Activated naive CD8-positive, alpha-beta T cell treated with anti-CD3 and anti-CD28 coated beads, Interleukin-2, amount 10 ng/mL, durations not matched to agents 7 days and 5 days (primary cell): Measurements from ENCODE around the gene ACO2. TPM values are rescaled to one million over a fixed set of nuclear protein-coding genes. Genes with fewer than 3 reads are reported as not detected.

Experiments
- ATAC-seq: fragments of 150-1000 bp; cut with Tn5 transposase; one replicate; pipeline ENCODE4 v1.10.0; 2021; ENCODE audit warnings: low read depth, moderate library complexity
- POLR2A ChIA-PET: fragments of 350-600 bp; sonication (Branson Sonifier 250); formaldehyde crosslinking; loops from one replicate; lab custom pipeline; 2021; ENCODE audit warnings: antibody characterized with exemption; lab: Charles Lee
- DNase-seq: peaks from one replicate; pipeline ENCODE4 v3.0.0; 2021
- H3K27ac Mint-ChIP-seq: one replicate; pipeline ENCODE4 v1.8.0; 2022; ENCODE audit warnings: mild to moderate bottlenecking, mixed read lengths
- H3K27me3 Mint-ChIP-seq: one replicate; pipeline ENCODE4 v1.8.0; 2022; ENCODE audit warnings: mild to moderate bottlenecking, moderate library complexity, mixed read lengths
- H3K36me3 Mint-ChIP-seq: one replicate; pipeline ENCODE4 v1.8.0; 2021; ENCODE audit warnings: mild to moderate bottlenecking, mixed read lengths
- H3K4me1 Mint-ChIP-seq: one replicate; pipeline ENCODE4 v1.8.0; 2021; ENCODE audit warnings: mixed read lengths
- H3K4me3 Mint-ChIP-seq: one replicate; pipeline ENCODE4 v1.8.0; 2022; ENCODE audit warnings: mild to moderate bottlenecking, moderate library complexity, mixed read lengths
- H3K9me3 Mint-ChIP-seq: one replicate; pipeline ENCODE4 v1.8.0; 2021; ENCODE audit warnings: mixed read lengths
- total RNA-seq, 2 experiments: library from RNA; stranded (reverse); gene quantifications; one replicate each; pipeline ENCODE4 v1.2.3, GENCODE V29; 2021

The ACO2 gene
- total RNA-seq, 2 experiments from 2014 or later = 73.7 to 76.2 TPM

DNA sequence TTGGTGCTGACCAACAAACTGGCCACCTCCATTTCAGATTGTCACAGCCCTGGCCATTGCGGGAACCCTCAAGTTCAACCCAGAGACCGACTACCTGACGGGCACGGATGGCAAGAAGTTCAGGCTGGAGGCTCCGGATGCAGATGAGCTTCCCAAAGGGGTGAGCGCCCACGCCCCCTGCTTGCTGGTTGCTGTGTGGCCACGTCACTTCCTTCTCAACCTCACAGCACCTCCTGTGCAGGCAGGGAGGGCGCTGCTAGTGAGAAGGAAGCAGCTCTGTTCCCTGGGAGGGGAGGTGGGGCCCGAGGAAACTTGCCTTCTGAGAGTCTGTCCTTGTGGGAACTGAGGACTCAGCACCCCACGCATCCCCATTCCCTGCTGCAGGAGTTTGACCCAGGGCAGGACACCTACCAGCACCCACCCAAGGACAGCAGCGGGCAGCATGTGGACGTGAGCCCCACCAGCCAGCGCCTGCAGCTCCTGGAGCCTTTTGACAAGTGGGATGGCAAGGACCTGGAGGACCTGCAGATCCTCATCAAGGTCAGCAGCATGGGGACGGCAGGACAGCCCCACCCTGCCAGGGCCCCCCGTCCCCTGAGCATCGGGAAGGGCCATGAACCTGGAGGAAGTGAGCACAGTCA is 56.0 kb downstream of the ACO2 start:
- H3K4me1 Mint-ChIP-seq = peaks cover 12% of the 10 kb centered on the region
- H3K36me3 Mint-ChIP-seq = peaks cover 11% of the 10 kb centered on the region
- H3K4me3 Mint-ChIP-seq = peak overlapping the region; percentile 30
- H3K27me3 Mint-ChIP-seq = no peaks in the 10 kb centered on the region
- H3K27ac Mint-ChIP-seq = peak overlapping the region; percentile 82
- DNase-seq (peak; percentile 68), ATAC-seq (peak; percentile 92)
- POLR2A ChIA-PET = interaction anchor here (0.7 to 1.0 kb wide), 4 partner anchors 78 to 143 kb away, joined by 3 to 7 read pairs (median 4); partner anchors contain the start of genes TEF and TOB2
- no peaks in the 10 kb centered on the region for H3K9me3 Mint-ChIP-seq

DNA sequence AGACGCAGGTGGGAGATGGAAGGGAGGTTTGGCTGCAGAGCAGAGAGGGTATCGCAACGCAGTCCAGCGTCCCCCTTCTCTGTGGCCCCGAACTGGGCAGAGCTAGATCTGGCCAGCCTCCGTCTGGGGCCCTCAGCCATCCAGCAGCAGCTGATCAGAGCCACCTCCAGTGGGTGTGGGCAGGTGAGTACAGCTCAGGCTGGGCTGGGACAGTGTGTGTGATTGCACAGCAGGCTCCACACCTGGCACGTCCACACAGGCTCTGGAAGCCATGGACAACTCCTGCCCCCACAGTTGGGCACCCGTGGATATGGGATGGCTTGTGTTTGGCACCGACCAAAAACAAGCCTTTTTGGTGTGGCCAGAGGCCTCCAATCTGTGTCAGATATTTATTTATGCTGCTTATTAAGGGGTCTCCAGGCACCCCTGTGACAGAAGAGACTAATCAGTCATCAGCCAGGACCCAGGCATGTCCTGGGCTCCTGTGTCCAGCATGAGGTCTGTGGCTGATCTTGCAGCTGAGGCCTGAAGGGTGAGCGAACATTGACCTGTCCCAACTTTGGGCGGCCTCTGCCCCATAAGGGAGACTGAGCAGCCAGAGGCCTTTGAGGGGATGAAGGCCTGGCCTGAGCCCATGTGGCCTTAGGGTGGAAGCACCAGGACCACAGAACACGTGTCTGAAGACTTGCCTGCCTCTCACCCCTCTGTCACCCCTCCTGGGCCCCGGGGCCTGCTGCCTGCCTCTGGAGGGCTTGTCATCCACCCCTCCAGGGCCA is 56.7 kb downstream of the ACO2 start:
- peak overlapping the region; percentile 82 for H3K27ac Mint-ChIP-seq
- no peak overlapping the region for H3K4me3 Mint-ChIP-seq
- DNase-seq (no peak), ATAC-seq (no peak)
- peaks cover 12% of the 10 kb centered on the region for H3K4me1 Mint-ChIP-seq
- POLR2A ChIA-PET = interaction anchor here (0.5 kb wide), 1 partner anchor 319 kb away, joined by 3 read pairs; no protein-coding TSS in a partner anchor
- peaks cover 11% of the 10 kb centered on the region for H3K36me3 Mint-ChIP-seq
- no peaks in the 10 kb centered on the region for H3K9me3 Mint-ChIP-seq
- no peaks in the 10 kb centered on the region for H3K27me3 Mint-ChIP-seq

DNA sequence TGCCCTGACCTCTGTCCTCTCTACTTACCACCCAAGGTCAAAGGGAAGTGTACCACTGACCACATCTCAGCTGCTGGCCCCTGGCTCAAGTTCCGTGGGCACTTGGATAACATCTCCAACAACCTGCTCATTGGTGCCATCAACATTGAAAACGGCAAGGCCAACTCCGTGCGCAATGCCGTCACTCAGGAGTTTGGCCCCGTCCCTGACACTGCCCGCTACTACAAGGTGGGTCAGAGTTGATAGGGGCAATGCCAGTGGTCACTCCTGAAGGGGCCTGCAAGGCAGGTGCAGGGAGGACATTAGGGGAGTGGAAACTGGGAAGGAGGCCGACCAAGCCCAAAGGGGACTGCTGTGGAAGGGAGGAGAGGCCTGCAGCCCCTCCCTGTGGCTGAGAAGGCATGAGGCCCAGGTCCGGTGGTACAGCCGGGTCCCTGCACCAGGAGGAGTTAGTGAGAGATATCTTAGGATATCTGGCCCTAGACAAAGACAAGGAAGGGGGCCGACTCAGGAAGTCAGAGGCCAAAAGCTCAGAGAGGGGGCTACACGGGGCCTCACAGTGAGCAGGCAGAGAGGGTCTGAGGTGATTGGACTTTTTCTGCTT is 57.4 kb downstream of the ACO2 start:
- no peaks in the 10 kb centered on the region for H3K27me3 Mint-ChIP-seq
- POLR2A ChIA-PET = interaction anchor here (0.5 to 1.7 kb wide), 4 partner anchors 114 to 318 kb away, joined by 3 to 12 read pairs (median 4); no protein-coding TSS in a partner anchor
- no peak overlapping the region for H3K4me3 Mint-ChIP-seq
- no peaks in the 10 kb centered on the region for H3K9me3 Mint-ChIP-seq
- DNase-seq = no peak
- peak overlapping the region; percentile 54 for H3K27ac Mint-ChIP-seq
- ATAC-seq = no peak
- H3K4me1 Mint-ChIP-seq = peaks cover 12% of the 10 kb centered on the region
- H3K36me3 Mint-ChIP-seq = peaks cover 11% of the 10 kb centered on the region

DNA sequence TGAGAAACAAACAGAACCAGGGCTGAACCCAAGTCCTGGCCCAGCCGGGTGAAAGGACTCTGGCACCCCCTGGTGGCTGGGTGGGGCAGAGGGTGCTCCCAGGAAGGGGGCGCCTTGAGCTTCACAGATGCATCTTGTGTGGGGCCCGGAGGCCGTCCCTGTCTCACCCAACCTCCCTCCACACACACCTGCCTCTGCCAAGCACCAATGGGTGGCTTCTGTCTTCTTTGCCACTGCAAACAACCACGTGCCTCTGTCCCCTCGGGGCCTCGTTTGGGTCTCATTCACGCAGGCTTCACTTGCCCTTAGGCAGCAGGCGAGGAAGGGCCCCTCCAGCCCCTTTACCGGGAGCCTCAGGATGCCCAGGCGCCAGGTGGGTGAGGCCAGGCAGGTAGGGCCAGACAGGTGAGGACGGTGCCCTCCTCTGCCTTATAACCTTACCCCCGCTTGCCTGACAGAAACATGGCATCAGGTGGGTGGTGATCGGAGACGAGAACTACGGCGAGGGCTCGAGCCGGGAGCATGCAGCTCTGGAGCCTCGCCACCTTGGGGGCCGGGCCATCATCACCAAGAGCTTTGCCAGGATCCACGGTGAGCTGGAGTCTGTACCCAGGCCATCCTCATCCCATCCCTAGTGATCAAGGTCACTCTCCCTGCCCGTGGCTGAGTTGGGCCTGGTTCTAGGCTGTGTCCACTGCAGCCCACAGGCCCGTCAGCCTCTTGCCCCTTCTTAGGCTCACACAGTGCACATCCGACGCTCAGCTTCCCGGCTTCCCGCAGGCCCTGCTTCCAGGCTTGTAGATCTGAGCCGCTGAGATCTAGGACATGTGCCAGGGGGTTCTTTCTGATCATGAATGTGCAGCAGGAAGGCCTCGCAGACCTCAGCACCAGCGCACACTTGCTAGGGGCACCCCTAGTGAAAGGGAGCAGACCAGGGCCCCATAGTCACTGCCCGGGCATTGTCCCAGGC is 58.2 kb downstream of the ACO2 start:
- no peak overlapping the region for H3K4me3 Mint-ChIP-seq
- H3K4me1 Mint-ChIP-seq = peaks cover 12% of the 10 kb centered on the region
- no peaks in the 10 kb centered on the region for H3K9me3 Mint-ChIP-seq
- peak overlapping the region; percentile 54 for H3K27ac Mint-ChIP-seq
- peak; percentile 80 for DNase-seq
- no peaks in the 10 kb centered on the region for H3K27me3 Mint-ChIP-seq
- peaks cover 11% of the 10 kb centered on the region for H3K36me3 Mint-ChIP-seq
- peak; percentile 35 for ATAC-seq
- POLR2A ChIA-PET = interaction anchor here (0.6 to 1.7 kb wide), 5 partner anchors 80 to 285 kb away, joined by 3 to 12 read pairs (median 3); partner anchors contain the start of gene TOB2

DNA sequence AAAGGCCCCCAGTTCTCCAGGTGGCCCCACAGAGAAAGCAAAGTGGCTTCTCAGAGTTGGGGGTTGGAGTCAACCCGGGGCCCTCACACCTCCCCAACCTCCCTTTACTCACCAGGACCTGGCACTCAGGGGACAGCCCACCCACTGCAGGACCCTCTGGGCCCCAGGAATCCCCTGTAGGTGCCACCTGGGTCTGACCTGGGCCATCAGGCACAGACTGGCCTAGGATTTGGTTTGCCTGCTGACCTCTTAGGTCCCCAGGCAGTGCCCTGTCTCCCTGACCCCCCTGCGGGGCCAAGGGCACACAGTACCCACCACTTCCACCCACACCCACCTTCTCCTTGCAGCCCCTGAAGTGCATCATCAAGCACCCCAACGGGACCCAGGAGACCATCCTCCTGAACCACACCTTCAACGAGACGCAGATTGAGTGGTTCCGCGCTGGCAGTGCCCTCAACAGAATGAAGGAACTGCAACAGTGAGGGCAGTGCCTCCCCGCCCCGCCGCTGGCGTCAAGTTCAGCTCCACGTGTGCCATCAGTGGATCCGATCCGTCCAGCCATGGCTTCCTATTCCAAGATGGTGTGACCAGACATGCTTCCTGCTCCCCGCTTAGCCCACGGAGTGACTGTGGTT is 59.3 kb downstream of the ACO2 start:
- ATAC-seq (no peak), DNase-seq (no peak)
- H3K4me1 Mint-ChIP-seq = peaks cover 12% of the 10 kb centered on the region
- H3K4me3 Mint-ChIP-seq = no peak overlapping the region
- no peak overlapping the region for H3K27ac Mint-ChIP-seq
- peaks cover 10% of the 10 kb centered on the region for H3K36me3 Mint-ChIP-seq
- no peaks in the 10 kb centered on the region for H3K27me3 Mint-ChIP-seq
- H3K9me3 Mint-ChIP-seq = no peaks in the 10 kb centered on the region
- POLR2A ChIA-PET = interaction anchor here (1.7 kb wide), 1 partner anchor 123 kb away, joined by 4 read pairs; no protein-coding TSS in a partner anchor

DNA sequence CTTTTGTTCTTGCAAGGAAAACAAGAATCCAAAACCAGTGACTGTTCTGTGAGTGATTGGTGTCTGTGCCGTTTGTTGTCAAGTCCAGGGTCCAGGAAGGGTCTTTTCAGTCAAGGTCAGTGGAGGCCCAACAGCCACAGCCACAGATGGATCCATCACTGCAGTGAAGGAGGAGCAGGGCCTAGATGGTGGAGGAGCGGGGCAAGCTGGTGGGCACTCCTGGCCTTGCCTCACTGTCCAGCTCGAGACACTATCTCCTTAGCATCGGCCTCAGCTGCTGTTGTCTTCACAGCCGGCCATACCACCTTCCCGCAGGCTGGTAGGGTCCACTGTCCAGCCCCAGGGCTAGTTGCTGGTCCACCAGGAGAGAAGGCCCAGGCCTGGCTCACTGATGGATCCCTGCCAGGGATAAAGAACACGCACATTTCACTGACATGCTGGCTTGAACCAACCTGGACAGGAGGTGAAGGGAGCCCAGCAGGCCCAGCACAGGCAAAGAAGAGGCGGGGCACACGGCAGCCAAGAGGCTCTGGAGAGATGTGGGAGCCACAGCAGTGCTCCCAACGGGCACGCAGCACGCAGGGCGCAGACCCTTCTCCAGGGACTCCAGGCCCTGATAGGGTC is 60.1 kb downstream of the ACO2 start:
- no peak overlapping the region for H3K27ac Mint-ChIP-seq
- DNase-seq (no peak), ATAC-seq (no peak)
- peaks cover 10% of the 10 kb centered on the region for H3K36me3 Mint-ChIP-seq
- H3K9me3 Mint-ChIP-seq = no peaks in the 10 kb centered on the region
- POLR2A ChIA-PET = no interaction called here
- no peaks in the 10 kb centered on the region for H3K27me3 Mint-ChIP-seq
- peaks cover 11% of the 10 kb centered on the region for H3K4me1 Mint-ChIP-seq
- H3K4me3 Mint-ChIP-seq = no peak overlapping the region

DNA sequence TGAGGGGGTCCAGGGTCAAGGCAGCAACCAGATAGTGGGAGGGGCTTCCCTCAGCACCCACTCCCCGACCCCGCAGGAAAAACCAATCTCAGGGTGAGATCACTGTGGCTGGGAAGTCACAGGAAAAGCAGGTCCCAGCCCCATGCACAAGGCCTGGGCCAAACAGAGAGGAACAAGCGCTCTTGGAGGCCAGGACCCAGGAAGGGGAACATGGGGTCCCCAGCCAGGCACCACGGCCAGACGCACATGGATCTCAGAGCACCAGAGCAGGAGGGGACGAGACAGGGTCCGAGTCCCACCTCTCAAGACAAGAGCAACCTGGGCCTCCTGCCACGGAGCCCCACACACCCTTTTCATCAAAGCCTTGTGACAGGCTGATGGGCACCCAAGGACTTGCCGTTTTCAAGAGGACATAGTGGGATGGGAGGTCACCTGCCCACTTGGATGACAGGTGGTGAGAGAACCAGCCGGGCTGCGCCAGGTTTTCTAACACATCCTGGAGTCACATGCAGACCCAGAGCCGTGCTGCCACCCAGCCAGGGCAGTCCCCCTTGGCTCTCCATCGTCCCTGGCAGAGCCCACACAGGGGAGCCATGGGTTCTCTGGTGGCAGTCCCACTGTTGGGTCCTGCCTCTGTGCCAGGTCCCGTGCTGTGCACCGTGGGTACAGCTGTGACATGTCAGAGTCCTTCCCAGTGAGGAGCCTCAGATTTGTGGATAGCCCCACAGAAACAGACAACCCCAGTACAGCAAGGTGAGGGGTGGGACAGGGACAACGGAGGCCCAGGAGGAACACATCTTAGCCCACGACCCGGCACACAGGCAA is 62.2 kb downstream of the ACO2 start:
- Mint-ChIP-seq H3K27me3 (no peaks in the 10 kb centered on the region), H3K36me3 (peaks cover 8% of the 10 kb centered on the region), H3K9me3 (no peaks in the 10 kb centered on the region), H3K4me1 (peaks cover 1% of the 10 kb centered on the region), H3K4me3 (no peak overlapping the region), H3K27ac (no peak overlapping the region)
- DNase-seq = no peak
- no peak for ATAC-seq
- POLR2A ChIA-PET = interaction anchor here (0.5 to 1.2 kb wide), 2 partner anchors 19 to 58 kb away, joined by 3 to 5 read pairs; partner anchors contain the start of gene PMM1

DNA sequence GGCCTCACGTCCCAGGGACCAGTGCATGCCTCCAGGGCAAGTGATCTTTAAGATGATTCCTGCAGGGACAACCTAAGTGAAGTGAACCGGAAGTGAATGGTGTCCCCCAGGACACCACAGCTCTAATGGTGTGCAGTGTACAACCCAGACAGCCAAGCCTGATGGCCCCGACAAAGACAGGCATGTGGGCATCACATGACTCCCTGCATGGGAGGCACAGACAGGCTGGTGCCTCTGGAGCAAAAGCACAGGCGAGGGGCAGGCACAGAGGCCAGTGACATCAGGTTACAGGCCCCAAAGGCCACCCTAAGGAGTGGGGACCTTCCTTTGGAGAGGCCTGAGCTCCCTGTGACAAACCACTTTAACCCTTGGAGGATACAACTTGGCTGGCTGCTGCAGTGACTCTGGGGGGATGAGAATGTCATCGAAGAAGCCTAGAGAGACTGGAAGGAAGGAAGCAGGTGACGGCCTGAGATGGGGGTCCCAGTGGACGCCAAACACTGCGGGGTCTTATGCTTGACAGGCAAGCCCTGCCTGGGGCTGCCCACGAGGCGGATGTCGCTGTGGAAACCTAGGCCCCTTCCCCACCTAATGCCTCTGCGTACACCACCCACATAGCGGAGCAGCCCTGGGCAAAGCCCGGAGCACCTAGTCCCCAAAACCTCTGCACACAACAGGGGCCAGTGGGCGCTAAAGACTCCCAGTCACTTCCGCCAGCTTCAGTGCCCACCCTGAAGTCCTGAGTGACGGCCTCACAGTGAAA is 63.0 kb downstream of the ACO2 start:
- Mint-ChIP-seq H3K4me1 (peaks cover 1% of the 10 kb centered on the region), H3K27ac (no peak overlapping the region), H3K27me3 (no peaks in the 10 kb centered on the region), H3K4me3 (no peak overlapping the region), H3K9me3 (no peaks in the 10 kb centered on the region), H3K36me3 (peaks cover 5% of the 10 kb centered on the region)
- POLR2A ChIA-PET = interaction anchor here (1.2 kb wide), 1 partner anchor 58 kb away, joined by 3 read pairs; the partner anchor contains the start of gene PMM1
- DNase-seq = no peak
- no peak for ATAC-seq

DNA sequence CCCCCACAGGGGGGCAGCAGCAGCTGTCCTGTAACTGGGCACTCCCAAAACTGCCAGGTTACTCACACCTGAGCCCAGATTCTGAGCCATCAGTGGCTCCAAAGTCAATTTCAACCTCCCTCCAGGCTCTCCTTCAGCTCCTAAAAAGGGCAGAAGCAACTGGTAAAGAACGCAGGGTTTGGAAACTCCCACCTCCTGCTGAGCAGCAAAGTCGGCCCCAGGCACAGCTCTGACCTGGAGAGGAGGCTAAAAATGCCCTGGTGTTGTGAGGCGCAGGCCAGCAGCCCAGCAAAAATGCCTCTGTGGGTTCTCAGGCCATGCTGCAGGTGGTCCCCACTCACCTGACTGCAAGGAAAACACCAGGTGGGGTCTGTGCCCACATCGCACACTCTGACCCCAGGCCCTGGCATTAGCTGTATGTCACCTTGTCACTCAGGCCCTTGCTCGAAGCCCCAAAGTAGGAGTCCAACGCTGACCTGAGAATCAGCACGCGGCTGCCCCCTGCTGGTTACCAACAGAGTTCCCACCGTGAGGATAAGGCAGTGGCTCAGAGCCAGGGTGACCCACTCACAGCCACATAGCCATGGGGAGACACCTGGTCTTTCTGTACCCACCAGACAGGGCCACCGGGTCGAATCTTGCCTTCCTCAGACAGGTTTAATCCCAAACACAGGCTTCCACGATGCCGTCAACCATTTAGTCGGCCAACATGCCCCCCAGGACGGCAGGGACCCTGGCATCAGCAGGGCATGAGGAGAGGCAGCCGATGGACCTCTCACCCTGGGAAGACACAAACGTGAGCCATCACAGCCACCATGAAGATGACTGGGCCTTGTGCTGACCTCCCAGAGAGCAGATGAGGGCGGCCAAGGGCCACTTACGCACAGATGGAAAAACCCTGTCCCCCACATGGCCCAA is 64.2 kb downstream of the ACO2 start:
- H3K9me3 Mint-ChIP-seq = no peaks in the 10 kb centered on the region
- H3K4me3 Mint-ChIP-seq = no peak overlapping the region
- H3K36me3 Mint-ChIP-seq = peaks cover 5% of the 10 kb centered on the region
- H3K27me3 Mint-ChIP-seq = no peaks in the 10 kb centered on the region
- ATAC-seq = peak; percentile 80
- POLR2A ChIA-PET = interaction anchor here (1.2 kb wide), 1 partner anchor 57 kb away, joined by 3 read pairs; the partner anchor contains the start of gene PMM1
- no peak overlapping the region for H3K27ac Mint-ChIP-seq
- peak; percentile 77 for DNase-seq
- H3K4me1 Mint-ChIP-seq = peaks cover 1% of the 10 kb centered on the region

DNA sequence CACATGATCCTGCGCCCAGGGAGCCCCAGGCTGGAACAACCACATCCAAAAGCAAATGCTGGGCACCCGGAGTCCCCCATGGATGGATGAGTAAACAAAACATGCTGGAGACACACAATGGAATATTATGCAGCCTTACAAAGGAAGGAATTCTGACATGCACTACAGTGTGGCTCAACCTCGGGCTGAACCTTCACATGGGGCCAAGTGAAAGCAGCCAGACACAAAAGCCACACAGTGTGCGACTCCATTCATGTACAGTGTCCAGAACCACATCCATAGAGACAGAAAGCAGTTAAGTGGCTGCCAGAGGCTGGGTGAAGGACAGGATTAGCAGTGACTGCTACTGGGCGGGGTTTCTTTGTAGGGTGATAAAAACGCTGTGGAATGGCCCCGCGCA is 65.3 kb downstream of the ACO2 start:
- DNase-seq (no peak), ATAC-seq (no peak)
- H3K27me3 Mint-ChIP-seq = no peaks in the 10 kb centered on the region
- POLR2A ChIA-PET = no interaction called here
- H3K36me3 Mint-ChIP-seq = no peaks in the 10 kb centered on the region
- no peaks in the 10 kb centered on the region for H3K4me1 Mint-ChIP-seq
- H3K9me3 Mint-ChIP-seq = no peaks in the 10 kb centered on the region
- no peak overlapping the region for H3K27ac Mint-ChIP-seq
- no peak overlapping the region for H3K4me3 Mint-ChIP-seq
